HG03460 (cell line): Measurements from ENCODE around the gene DAPK1.
"Not testable (repeated sequence)": the region's sequence is repeated elsewhere in the genome, so short reads cannot be mapped to it uniquely, and the experiment has no call there.

ENCODE experiments used
- ATAC-seq: cut with Tn5 transposase; IDR thresholded peaks from one replicate; pipeline ENCODE4 v1.9.1; 2021; ENCODE audit not compliant: unreplicated experiment

DAPK1 gene

DNA sequence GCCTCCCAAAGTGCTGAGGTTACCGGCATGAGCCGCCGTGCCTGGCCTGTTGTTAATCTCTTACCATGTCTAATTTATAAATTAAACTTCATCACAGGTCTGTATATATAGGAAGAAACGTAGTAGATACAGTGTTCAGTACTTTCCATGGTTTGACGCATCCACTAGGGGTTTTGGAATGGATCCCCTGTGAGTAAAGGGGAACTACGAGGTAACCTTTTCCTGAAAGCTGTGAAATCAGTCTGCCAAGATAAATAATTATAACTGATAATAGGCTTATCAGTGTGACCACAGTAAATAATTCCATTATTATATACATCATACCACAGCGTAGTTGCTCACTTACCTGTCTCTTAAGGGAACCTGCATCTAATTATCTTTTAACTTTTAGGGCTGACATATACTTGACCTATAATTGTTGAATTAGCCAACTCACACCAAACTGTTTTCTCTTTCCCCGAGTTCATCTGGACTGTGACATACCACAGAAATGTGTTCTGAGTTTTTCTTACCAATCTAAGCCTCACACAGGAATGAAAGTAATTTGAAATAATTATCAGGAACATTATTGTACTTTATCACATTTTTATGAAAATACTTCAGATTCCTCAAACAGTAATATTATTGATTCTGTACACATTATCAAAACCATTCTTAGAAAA is 42.9 kb downstream of the DAPK1 start:
- ATAC-seq, result no peak

DNA sequence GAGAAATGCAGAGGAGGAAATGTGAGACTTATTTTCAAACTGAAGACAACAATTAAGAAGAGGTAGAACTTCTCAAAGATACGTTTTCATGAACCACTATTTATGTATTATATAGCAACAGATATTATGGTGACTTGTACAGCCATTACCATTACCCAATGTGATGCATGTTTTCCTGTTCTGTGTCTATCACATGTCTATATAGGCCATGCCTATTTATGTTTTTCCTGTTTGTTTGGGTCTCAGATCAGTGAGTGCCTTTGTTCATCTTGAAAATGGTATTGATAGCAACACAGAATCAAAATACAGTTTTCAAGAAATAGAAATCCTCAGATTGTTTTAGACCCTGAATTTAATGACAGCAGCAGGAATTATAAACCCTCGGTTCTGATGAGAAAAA is 44.0 kb downstream of the DAPK1 start:
- ATAC-seq, result no peak

DNA sequence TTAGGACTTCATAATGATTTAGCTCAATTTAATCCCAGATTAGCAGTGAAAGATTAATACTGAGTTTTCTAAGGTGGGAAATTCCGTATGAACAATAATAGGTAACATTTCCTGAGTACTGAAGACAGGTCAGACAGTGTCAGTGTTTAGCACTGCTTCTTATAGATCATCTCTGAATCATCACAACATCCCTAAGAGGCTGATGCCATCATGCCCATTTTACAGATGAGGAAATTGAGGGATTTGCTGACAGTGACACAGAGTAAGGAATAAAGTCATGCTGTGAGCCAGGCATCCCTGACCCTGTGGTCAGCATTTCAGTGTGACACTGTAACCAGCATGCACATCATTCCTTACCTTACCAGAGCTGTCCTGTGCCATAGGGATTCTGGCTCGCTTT is 44.5 kb downstream of the DAPK1 start:
- no peak for ATAC-seq

DNA sequence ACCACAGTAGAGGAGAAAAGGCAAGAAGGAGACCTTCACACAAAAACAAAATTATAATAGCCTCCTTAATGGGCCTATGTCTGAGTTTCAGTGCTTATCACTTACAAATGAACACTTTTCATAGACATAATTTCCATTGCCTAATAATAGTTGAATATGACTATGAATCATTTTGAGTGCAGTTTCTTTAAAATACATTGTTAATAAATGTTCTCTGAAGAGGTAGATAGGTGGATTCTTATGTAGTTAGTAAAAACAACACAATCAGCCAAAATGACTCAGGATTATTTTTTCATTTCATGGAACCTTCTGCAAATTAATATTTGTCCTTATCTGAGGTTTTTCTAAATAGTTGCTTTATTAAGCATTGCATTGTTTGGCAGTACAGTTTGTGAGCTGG is 45.6 kb downstream of the DAPK1 start:
- no peak for ATAC-seq

GRCh38 chr9:87545858-87546257 is 48.2 kb downstream of the DAPK1 start:
- no peak for ATAC-seq

- no peak for ATAC-seq
Measured at GRCh38 chr9:87546704-87547103, 49.0 kb downstream of the DAPK1 start.

DNA sequence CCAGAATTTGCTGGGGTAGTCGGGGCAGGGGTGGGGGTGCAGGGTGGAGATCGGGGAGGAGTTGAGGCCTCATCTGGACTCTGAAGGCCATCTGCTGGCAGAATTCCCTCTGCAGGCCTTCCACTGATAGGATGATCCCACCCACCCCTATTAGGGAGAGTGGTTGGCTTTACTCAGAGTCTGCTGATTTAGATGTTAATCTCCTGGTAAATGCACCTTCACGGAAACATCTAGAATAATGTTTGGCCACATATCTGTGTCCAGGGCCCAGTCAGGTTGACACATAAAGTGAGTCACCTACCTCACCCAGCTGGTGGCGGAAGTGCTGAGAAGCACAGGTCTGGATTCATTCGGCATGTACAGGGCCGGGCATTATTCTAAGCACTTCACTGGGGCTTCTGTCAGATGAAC is 50.0 kb downstream of the DAPK1 start:
- ATAC-seq, result no peak

DNA sequence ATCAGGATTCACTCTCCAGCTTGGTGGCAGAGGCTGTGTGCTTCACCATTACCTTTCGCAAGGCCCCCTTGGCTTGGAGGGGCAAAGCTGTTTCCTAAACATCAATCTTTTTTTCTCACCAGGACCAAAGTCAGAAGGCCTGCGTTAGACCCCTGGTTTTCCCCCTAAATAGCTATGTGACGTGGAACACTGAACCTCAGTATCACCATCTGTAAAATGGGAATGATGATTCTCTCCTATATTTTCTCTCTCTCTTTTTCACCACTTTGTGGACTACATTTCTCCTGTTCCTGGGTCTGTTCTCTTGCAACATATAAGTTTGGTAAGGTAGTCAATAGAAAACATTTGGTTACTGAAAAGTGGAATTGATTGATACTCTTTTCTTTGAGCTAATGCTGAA is 50.5 kb downstream of the DAPK1 start:
- ATAC-seq, result no peak

GRCh38 chr9:87549088-87549487 is 51.4 kb downstream of the DAPK1 start:
- ATAC-seq, result not testable (repeated sequence)

DNA sequence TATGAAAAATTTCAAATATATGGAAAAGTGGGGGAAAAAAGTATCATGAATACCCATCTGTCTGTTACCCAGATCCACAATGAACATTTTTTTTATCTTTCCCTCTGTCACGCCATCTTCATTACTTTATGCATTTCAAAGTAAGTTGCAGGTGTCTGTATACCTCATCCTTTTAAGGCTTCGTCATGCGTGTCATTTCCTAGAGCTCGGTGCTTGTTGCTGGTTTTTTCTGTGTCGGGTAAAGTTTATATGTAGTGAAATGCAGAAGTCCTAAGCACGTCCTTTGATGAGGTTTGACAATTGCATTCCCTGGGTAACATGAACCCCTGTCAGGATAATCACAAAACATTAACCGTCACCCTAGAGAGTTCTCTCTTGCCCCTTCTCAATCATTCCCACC is 52.1 kb downstream of the DAPK1 start:
- no peak for ATAC-seq

- ATAC-seq, result no peak
Measured at GRCh38 chr9:87550253-87550954, 52.7 kb downstream of the DAPK1 start.

- no peak for ATAC-seq
Measured at GRCh38 chr9:87551772-87552217, 54.1 kb downstream of the DAPK1 start.

DNA sequence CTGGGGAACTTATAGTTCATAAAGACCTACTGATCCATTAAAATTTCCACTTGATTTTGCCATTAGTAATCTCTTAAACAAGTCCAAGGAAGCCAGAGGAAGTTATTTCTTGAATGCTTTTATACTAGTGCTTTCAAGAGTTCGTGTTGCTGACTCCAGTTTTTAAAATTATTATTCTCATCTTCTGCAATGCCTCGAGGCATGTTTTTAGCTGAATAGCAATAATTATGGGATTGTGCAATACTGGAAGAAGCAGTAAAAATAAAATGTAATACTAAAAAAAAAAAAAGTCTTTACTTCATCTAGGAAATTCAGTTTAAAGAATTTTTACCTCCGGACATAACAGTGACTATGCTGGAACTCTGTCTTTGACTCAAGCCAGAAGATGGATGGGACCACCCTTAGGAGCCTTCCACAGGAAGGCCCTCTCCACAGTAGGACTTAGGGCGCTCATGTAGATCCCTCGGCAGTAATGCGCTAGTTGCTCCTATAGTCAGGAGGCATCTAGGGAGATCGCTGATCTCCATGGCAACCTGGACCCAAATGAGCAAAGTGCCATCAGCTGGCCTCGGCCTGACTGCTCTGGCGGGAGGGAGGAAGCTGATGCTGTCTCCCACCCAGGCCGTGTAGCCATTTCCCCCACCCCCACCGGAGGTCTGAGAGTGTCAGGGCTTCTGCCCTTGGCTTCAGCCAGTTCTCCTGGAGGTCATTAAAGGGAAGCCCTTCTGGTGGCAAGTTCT is 56.7 kb downstream of the DAPK1 start:
- ATAC-seq, result no peak

DNA sequence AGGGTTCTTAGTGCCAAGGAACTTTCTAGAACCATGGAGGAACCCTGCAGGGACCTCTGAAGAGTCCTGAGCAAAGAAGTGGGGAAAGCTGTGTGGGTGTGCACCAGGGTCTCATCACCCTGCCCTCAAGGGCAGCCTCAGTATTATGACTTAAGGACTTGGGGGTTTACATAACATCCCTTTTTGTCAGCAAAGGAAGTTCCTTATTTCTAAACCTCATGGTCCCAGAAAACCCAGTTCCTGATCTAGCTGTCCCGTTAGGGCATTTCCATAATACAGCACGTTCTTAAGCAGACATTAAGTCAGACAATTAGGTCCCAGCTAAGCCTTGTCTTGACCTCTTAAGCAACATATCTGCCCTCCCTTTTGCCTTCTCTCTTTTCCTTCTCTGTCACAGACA is 57.3 kb downstream of the DAPK1 start:
- ATAC-seq, result no peak

GRCh38 chr9:87556039-87556438 is 58.4 kb downstream of the DAPK1 start:
- no peak for ATAC-seq

DNA sequence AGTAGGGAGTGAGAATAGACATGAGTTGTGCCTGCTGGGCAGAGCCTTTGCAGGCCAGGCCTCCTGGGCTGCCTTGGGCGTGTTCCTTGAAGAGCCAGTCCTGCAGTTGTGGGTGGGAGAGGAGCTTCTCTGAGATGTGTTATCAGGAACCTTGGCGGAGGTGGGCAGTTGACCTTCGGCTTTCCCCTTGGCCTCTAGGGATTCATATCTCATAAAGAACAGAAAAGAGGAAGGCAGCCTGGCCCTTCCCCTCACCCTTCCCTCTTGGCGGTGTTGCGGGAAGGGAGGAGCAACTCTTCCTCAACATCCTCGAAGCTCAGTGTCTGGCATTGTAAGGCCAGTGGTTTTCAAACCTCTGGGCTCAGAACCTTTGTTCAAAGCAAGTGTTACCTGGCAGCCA is 59.2 kb downstream of the DAPK1 start:
- no peak for ATAC-seq

DNA sequence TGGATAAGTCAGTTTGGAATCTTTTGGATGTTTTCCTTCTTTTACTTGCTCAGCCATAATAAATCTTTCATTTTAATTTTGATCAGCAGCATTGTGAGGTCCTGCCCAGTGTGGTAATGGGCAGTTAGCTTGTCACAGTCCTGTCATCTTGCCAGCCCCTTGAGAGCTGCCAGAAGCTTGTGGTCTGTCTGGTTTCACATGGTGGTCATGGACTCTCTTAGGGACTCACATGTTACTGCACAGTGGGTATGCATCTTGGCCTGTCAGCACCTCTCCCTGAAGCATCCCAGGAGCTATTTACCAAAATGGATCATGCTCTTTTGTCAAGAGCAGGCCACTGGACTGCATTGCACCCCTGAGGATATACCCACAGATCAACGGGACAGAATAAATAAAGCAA is 60.3 kb downstream of the DAPK1 start:
- ATAC-seq, result no peak

DNA sequence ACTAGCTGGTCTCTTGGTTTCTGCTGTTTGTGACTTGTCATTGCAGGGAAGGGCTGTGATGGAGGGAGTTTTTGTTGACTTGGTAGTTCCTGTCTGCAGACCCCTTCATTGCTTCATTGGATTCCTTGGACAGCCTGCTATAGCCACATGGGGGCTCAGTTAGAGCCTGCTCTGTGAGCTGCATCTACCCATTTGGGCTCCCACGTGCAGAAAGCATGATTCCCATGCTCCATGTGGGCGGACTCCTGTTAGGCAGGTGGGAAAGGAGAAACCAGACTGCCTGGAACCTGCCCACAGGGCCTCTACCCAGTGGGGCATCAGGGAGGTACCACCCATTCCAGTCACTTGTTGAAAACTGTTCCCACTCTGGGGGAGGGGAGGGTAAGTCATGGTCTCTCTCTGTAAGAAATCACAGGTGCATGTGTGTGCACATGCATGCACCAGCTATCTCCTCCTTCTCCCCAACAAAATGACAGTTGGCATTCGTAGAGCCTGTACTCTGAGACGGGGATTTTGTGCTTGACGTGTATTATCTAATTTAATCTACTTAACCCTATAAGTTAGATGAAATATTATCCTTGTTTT is 61.0 kb downstream of the DAPK1 start:
- no peak for ATAC-seq

DNA sequence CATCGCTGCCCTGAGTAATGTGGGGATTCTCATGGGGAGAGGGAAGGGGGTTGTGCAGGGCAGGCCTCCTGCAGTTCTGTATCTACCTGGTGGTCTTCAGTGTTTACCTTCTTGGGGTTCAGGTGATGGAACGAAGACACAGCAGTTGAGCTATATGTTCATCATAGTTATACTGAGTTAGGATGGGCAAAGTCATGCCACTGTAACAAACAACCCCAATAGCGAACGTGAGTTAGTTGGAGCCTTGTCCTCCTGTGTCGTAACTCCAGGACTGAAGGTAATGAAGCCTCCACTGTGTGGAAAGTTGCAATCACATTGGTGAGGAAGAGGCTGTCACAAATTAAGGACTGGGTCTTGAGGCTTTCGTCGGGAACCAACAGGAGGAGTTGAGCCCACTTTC is 64.4 kb downstream of the DAPK1 start:
- ATAC-seq, result no peak

DNA sequence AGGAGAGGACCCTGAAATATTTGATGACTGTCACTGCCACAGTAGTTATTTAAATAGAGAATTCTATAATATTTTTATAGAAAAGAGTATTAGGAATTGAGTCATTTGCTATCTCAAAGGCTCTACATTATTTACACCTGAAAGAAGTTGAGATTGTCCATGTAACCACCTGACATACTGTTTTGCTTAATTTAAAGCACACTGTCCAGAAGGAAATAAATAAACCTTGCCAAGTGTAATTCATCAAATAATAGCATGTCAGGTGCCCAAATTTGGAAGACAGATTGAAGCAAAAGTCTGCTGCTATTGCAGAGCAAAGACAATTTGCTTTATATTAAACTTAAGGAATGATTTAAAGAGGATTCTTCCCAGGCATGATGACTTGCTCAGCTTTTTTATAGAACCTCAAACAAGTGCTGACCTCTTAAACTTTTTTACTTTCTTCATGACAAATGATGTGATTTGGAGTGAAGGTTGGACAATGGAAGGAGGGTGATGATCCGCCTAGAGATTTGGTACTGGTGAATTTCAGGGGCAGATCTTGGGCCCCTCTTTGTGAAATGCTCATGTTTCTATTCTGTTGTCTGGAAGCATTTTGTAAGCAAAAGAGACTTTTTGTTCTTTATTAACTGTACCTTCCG is 65.0 kb downstream of the DAPK1 start:
- ATAC-seq, result no peak

DNA sequence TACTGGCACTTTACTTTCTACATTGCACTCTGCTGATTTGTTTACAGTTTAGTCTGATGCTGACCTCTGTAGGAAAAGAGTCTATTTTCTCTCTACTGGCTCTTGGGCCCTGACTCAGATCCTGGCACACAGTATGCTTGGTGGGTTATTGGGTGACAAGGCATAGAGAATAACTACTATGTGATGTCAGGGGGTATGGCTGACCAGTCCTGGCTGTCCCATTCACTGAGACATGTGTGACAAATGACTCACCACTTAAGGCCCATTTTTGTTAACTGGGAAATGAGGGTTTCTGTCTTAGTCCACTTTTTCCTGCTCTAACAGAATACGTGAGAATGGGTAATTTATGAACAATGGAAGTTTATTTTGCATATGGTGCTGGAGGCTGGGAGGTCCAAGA is 66.4 kb downstream of the DAPK1 start:
- no peak for ATAC-seq
